B cell (primary cell): Measurements from ENCODE around the gene MROH2A. TPM values are rescaled to one million over a fixed set of nuclear protein-coding genes. Genes with fewer than 3 reads are reported as not detected.

Source experiments
- ATAC-seq: fragments of 200-7000 bp; cut with Tn5 transposase; one replicate; pipeline ENCODE4 v1.10.0; 2021; ENCODE audit warnings: low read depth, mild to moderate bottlenecking, moderate number of reproducible peaks, moderate library complexity
- CTCF ChIA-PET: fragments of 350-600 bp; sonication (Branson Sonifier 250); formaldehyde crosslinking; loops from one replicate; lab custom pipeline; 2021; ENCODE audit warnings: antibody characterized with exemption, inconsistent platforms; lab: Charles Lee
- POLR2A ChIA-PET: fragments of 350-600 bp; sonication (Branson Sonifier 250); formaldehyde crosslinking; loops from one replicate; lab custom pipeline; 2021; ENCODE audit warnings: antibody characterized with exemption; lab: Charles Lee
- DNase-seq: peaks from one replicate; pipeline ENCODE4 v3.0.0; 2013
- H2AFZ ChIP-seq: 2 replicates; pipeline ENCODE4 v1.6.1; 2012; ENCODE audit warnings: mild to moderate bottlenecking, low read depth, low read length; ENCODE audit not compliant: insufficient read depth, poor library complexity, severe bottlenecking
- H3K27ac ChIP-seq, 2 donors: 1 replicate in 1 of 2; 2 replicates in 1 of 2; pipeline ENCODE4 v1.5.1; 2012 to 2013; ENCODE audit warnings: low read length in 2 of 2, mild to moderate bottlenecking in 2 of 2, moderate library complexity in 1 of 2
- H3K27me3 ChIP-seq, 4 experiments: fragments of 200-600 bp in 1 of 4; sonication (generic) in 1 of 4; replicated peaks in 1 of 4; 1 replicate in 2 of 4; 2 replicates in 2 of 4; pipeline versions ENCODE4 v1.6.1 to v1.7.0; 2013 to 2016; ENCODE audit warnings: low read length in 3 of 4, mild to moderate bottlenecking in 2 of 4, mixed read lengths in 1 of 4, moderate library complexity in 1 of 4; ENCODE audit not compliant: insufficient read depth in 4 of 4, control insufficient read depth in 3 of 4; ENCODE audit errors: control extremely low read depth in 1 of 4
- H3K36me3 ChIP-seq, 2 experiments: replicated peaks in 1 of 2; 1 replicate in 1 of 2; 2 replicates in 1 of 2; pipeline versions ENCODE4 v1.6.1 to v1.7.1; 2013; ENCODE audit warnings: low read length in 1 of 2; ENCODE audit not compliant: insufficient read depth in 2 of 2, control insufficient read depth in 1 of 2; ENCODE audit errors: control extremely low read depth in 1 of 2, extremely low read depth in 1 of 2
- H3K4me1 ChIP-seq, 2 donors: fragments of 200-600 bp in 1 of 2; sonication (generic) in 1 of 2; 1 replicate in 1 of 2; 2 replicates in 1 of 2; pipeline versions ENCODE4 v1.5.1 to v1.6.1; 2013 to 2017; ENCODE audit warnings: low read length in 2 of 2; ENCODE audit not compliant: control insufficient read depth in 2 of 2, insufficient read depth in 2 of 2
- H3K4me2 ChIP-seq: replicated peaks from 2 replicates; pipeline ENCODE3; 2012; ENCODE audit warnings: mild to moderate bottlenecking, low read depth, low read length; ENCODE audit not compliant: poor library complexity, severe bottlenecking
- H3K4me3 ChIP-seq, 5 experiments: fragments of 200-600 bp in 1 of 5; sonication (generic) in 1 of 5; 1 replicate in 3 of 5; 2 replicates in 2 of 5; pipeline versions ENCODE4 v1.5.1 to v1.7.0; 2011 to 2016; ENCODE audit warnings: low read length in 4 of 5, mild to moderate bottlenecking in 4 of 5, low read depth in 2 of 5, control low read depth in 1 of 5, moderate library complexity in 1 of 5; ENCODE audit not compliant: insufficient read depth in 1 of 5; ENCODE audit errors: control extremely low read depth in 1 of 5, extremely low read depth in 1 of 5
- H3K79me2 ChIP-seq: fragments of 200-600 bp; sonication (generic); one replicate; pipeline ENCODE4 v1.6.0; 2016; ENCODE audit warnings: low read length; ENCODE audit not compliant: control insufficient read depth, insufficient read depth
- H3K9ac ChIP-seq: fragments of 200-600 bp; sonication (generic); 2 replicates; pipeline ENCODE4 v1.6.1; 2017; ENCODE audit warnings: mild to moderate bottlenecking, low read length, moderate library complexity
- H3K9me3 ChIP-seq, 3 donors: one replicate each; pipeline versions ENCODE4 v1.6.1 to v1.7.1; 2013; ENCODE audit warnings: low read length in 2 of 3; ENCODE audit not compliant: control insufficient read depth in 2 of 3, insufficient read depth in 1 of 3; ENCODE audit errors: control extremely low read depth in 1 of 3
- H4K20me1 ChIP-seq: 2 replicates; pipeline ENCODE4 v1.6.0; 2012; ENCODE audit warnings: mild to moderate bottlenecking, low read length; ENCODE audit not compliant: insufficient read depth, control insufficient read depth, poor library complexity, severe bottlenecking
- H3K27ac Mint-ChIP-seq: one replicate; pipeline ENCODE4 v1.8.0; 2021; ENCODE audit warnings: mixed read lengths
- H3K27me3 Mint-ChIP-seq: one replicate; pipeline ENCODE4 v1.8.0; 2021; ENCODE audit warnings: mixed read lengths
- H3K4me1 Mint-ChIP-seq: one replicate; pipeline ENCODE4 v1.8.0; 2021; ENCODE audit warnings: mixed read lengths
- H3K4me3 Mint-ChIP-seq: one replicate; pipeline ENCODE4 v1.8.0; 2021; ENCODE audit warnings: mixed read lengths
- H3K9me3 Mint-ChIP-seq: one replicate; pipeline ENCODE4 v1.8.0; 2022; ENCODE audit warnings: mixed read lengths; ENCODE audit not compliant: insufficient read depth
- EZH2 ChIP-seq: IDR thresholded peaks from 2 replicates; pipeline ENCODE4 v1.6.1; 2012; ENCODE audit warnings: borderline replicate concordance, low read depth, mild to moderate bottlenecking, moderate library complexity, low read length; ENCODE audit not compliant: insufficient read depth, poor library complexity, severe bottlenecking
- WGBS: methylation state at CpG from one replicate; pipeline ENCODE4 v1.1.5; 2013; ENCODE audit warnings: missing lambda C conversion rate; ENCODE audit not compliant: insufficient coverage; 5-methylcytosine and 5-hydroxymethylcytosine counted together
- intact Hi-C: fragments of 100-400 bp; cut with micrococcal nuclease; formaldehyde crosslinking; loops from one replicate; pipeline ENCODE4 v1.10.0; 2022
- polyA plus RNA-seq: library from polyadenylated mRNA; depleted of rRNA; stranded (reverse); fragments of >200 nt; gene quantifications from 2 replicates; pipeline ENCODE4 v1.2.3, GENCODE V29; 2012
- total RNA-seq, 2 donors: library from RNA; stranded (reverse); fragments of 120-200 nt in 1 of 2; gene quantifications; 1 replicate in 1 of 2; 2 replicates in 1 of 2; pipeline versions ENCODE4 v1.2.3 to v1.2.4, GENCODE V29; 2013 to 2022
- TF ChIP-seq, protein P1 (sequence below): fragments of 200-600 bp; IDR thresholded peaks from one replicate; pipeline ENCODE4 v1.8.0; 2022; ENCODE audit warnings: antibody characterized with exemption, mild to moderate bottlenecking

The MROH2A gene
- total and polyA plus RNA-seq, 2 donors (not counting 1 experiment from before 2014, with no cell fraction given), result not detected

DNA sequence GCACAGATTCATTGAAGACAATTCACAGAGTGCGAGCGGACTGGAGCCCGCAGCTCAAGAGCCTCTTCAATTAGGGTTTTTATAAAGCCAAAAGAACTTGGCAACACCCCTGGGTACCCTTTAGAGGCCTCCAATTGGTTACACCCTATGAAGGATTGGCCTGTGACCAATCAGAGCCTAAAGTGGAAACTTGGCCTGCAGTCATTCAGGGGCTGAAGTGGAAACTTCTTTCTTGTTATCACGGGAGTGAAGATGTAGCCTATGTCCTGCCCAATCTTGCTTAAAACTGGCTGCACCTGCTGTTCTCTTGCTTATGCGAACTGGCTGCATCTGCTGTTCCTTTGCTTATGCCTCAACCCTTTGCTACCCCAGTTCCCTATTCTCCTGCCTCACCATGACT lies 78.1 kb downstream of the MROH2A start:
- Mint-ChIP-seq H3K4me3 (peak overlapping the region; percentile 14), H3K27me3 (peaks cover 7% of the 10 kb centered on the region), H3K9me3 (no peaks in the 10 kb centered on the region), H3K27ac (no peak overlapping the region), H3K4me1 (peaks cover 20% of the 10 kb centered on the region)
- Histone ChIP-seq H2AFZ (peak overlapping the region; percentile 8), H3K36me3 (no peaks in the 10 kb centered on the region), H3K9me3 (no peaks in the 10 kb centered on the region), H3K27me3 (no peaks in the 10 kb centered on the region), H4K20me1 (no peaks in the 10 kb centered on the region), H3K9ac (no peak overlapping the region), H3K4me2 (no peak overlapping the region), H3K27ac (no peak overlapping the region), H3K4me3 (no peak overlapping the region), H3K79me2 (no peaks in the 10 kb centered on the region), H3K4me1 (peaks cover 6 to 19% of the 10 kb centered on the region in 2 donors)
- DNase-seq, result no peak
- 98% methylated on average over 5 of the region's 5 CpGs for WGBS
- POLR2A ChIA-PET, result no interaction called here
- ATAC-seq, result no peak
- intact Hi-C loops, result no loop called here
- no peak for TF ChIP-seq EZH2
- TF ChIP-seq, protein P1, sequence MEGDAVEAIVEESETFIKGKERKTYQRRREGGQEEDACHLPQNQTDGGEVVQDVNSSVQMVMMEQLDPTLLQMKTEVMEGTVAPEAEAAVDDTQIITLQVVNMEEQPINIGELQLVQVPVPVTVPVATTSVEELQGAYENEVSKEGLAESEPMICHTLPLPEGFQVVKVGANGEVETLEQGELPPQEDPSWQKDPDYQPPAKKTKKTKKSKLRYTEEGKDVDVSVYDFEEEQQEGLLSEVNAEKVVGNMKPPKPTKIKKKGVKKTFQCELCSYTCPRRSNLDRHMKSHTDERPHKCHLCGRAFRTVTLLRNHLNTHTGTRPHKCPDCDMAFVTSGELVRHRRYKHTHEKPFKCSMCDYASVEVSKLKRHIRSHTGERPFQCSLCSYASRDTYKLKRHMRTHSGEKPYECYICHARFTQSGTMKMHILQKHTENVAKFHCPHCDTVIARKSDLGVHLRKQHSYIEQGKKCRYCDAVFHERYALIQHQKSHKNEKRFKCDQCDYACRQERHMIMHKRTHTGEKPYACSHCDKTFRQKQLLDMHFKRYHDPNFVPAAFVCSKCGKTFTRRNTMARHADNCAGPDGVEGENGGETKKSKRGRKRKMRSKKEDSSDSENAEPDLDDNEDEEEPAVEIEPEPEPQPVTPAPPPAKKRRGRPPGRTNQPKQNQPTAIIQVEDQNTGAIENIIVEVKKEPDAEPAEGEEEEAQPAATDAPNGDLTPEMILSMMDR, result no peak
- CTCF ChIA-PET, result no interaction called here

DNA sequence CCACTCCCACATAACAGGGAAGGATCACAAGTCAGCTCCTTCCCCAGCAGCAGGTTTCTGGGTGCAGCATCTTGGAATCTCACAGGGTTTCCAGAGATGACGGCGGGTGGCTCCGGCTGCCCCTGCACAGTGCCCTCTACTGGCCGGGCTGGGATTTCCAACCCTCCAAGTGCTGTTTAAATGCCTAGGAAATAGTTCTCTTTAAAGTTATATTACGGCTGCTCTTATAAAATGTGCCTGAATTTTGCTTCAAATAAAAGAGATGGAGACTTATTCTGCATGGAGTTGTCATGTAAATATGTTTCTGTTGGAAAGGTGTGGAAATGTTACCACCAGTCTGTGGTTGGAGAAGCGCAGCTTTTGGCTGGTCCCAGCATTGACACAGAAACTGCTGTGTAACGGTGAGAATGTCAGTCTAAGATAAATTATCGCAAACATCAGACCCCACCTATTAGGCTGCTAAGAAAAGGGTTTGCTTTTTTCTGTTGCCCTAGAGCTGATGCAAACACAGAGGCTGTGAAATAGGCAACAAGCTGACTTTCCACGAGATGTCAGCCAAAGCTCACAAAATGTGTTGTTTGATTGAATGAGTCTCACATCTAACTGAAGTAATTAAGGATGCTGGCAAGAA lies 79.5 kb downstream of the MROH2A start:
- H3K9ac ChIP-seq, result no peak overlapping the region
- no peak for ATAC-seq
- TF ChIP-seq, protein P1, result peak; percentile 76
- no peak for TF ChIP-seq EZH2
- H3K27me3 ChIP-seq, result no peaks in the 10 kb centered on the region
- no peaks in the 10 kb centered on the region for H3K79me2 ChIP-seq
- peaks cover 5% of the 10 kb centered on the region for H3K27me3 Mint-ChIP-seq
- H3K36me3 ChIP-seq, result no peaks in the 10 kb centered on the region
- no peaks in the 10 kb centered on the region for H4K20me1 ChIP-seq
- CTCF ChIA-PET, result interaction anchor here (0.5 kb wide), 1 partner anchor 157 kb away, joined by 3 read pairs; no protein-coding TSS in a partner anchor
- H3K4me3 ChIP-seq, result no peak overlapping the region
- H3K4me3 Mint-ChIP-seq, result no peak overlapping the region
- H3K9me3 ChIP-seq, result no peaks in the 10 kb centered on the region
- H3K4me1 ChIP-seq, result peaks cover 6 to 19% of the 10 kb centered on the region in 2 donors
- peak; percentile 58 for DNase-seq
- intact Hi-C loops, result no loop called here
- H3K4me1 Mint-ChIP-seq, result peaks cover 20% of the 10 kb centered on the region
- H3K9me3 Mint-ChIP-seq, result no peaks in the 10 kb centered on the region
- no peak overlapping the region for H3K27ac Mint-ChIP-seq
- POLR2A ChIA-PET, result no interaction called here
- no peak overlapping the region for H3K27ac ChIP-seq
- 31% methylated on average over 5 of the region's 9 CpGs for WGBS
- no peak overlapping the region for H3K4me2 ChIP-seq
- no peak overlapping the region for H2AFZ ChIP-seq
